Neural progenitor cell (in vitro differentiated cells): ENCODE measurements around the gene PLD2. TPM values are rescaled to one million over a fixed set of nuclear protein-coding genes. Genes with fewer than 3 reads are reported as not detected.

Experiments
- DNase-seq: peaks from one replicate; pipeline ENCODE4 v3.0.0-alpha.2; 2016; ENCODE audit warnings: low spot score
- H2AFZ ChIP-seq: fragments of 200-600 bp; sonication (generic); replicated peaks from 2 replicates; pipeline ENCODE4 v1.6.1; 2016; ENCODE audit warnings: antibody characterized with exemption
- H3F3A ChIP-seq: fragments of 200-600 bp; sonication (generic); 2 replicates; pipeline ENCODE4 v1.6.1; 2016; ENCODE audit warnings: antibody characterized with exemption, low read depth
- H3K27ac ChIP-seq: fragments of 200-600 bp; sonication (generic); 2 replicates; pipeline ENCODE4 v1.5.1; 2016; ENCODE audit warnings: mild to moderate bottlenecking
- H3K27me3 ChIP-seq: fragments of 200-600 bp; sonication (generic); 2 replicates; pipeline ENCODE4 v1.6.1; 2016; ENCODE audit warnings: mild to moderate bottlenecking, moderate library complexity
- H3K36me3 ChIP-seq: fragments of 200-600 bp; sonication (generic); 2 replicates; pipeline ENCODE4 v1.5.1; 2016
- H3K4me1 ChIP-seq: fragments of 200-600 bp; sonication (generic); 2 replicates; pipeline ENCODE4 v1.6.1; 2016; ENCODE audit warnings: mixed run types
- H3K4me2 ChIP-seq: fragments of 200-600 bp; sonication (generic); 2 replicates; pipeline ENCODE4 v1.6.1; 2016
- H3K4me3 ChIP-seq: fragments of 200-600 bp; sonication (generic); 2 replicates; pipeline ENCODE4 v1.5.1; 2016
- H3K79me2 ChIP-seq: fragments of 200-600 bp; sonication (generic); 2 replicates; pipeline ENCODE4 v1.6.1; 2016; ENCODE audit warnings: low read depth
- H3K9ac ChIP-seq: fragments of 200-600 bp; sonication (generic); 2 replicates; pipeline ENCODE4 v1.6.1; 2016
- H3K9me3 ChIP-seq: fragments of 200-600 bp; sonication (generic); 2 replicates; pipeline ENCODE4 v1.5.1; 2016; ENCODE audit warnings: low read depth
- H4K20me1 ChIP-seq: fragments of 200-600 bp; sonication (generic); 2 replicates; pipeline ENCODE4 v1.6.1; 2016; ENCODE audit warnings: low read depth
- H3K27ac Mint-ChIP-seq: 3 replicates; pipeline ENCODE4 v1.8.0; 2021; ENCODE audit warnings: mixed read lengths
- H3K27me3 Mint-ChIP-seq: 2 replicates; pipeline ENCODE4 v1.8.0; 2022; ENCODE audit warnings: low read depth, mild to moderate bottlenecking, inconsistent platforms, moderate library complexity, mixed read lengths; ENCODE audit not compliant: insufficient read depth
- H3K36me3 Mint-ChIP-seq: 3 replicates; pipeline ENCODE4 v1.8.0; 2021; ENCODE audit warnings: mixed read lengths
- H3K4me1 Mint-ChIP-seq: 3 replicates; pipeline ENCODE4 v1.8.0; 2021; ENCODE audit warnings: mixed read lengths
- H3K4me3 Mint-ChIP-seq: 3 replicates; pipeline ENCODE4 v1.8.0; 2021; ENCODE audit warnings: mild to moderate bottlenecking, moderate library complexity, mixed read lengths
- H3K9me3 Mint-ChIP-seq: 3 replicates; pipeline ENCODE4 v1.8.0; 2020; ENCODE audit warnings: mixed read lengths
- CTCF ChIP-seq: fragments of 200-600 bp; sonication (generic); IDR thresholded peaks from 2 replicates; pipeline ENCODE4 v1.5.1; 2017; ENCODE audit warnings: antibody characterized with exemption, mild to moderate bottlenecking
- EZH2 ChIP-seq: fragments of 200-600 bp; sonication (generic); IDR thresholded peaks from 2 replicates; pipeline ENCODE4 v1.6.1; 2017; ENCODE audit warnings: antibody characterized with exemption, mild to moderate bottlenecking, moderate library complexity
- EZH2phosphoT487 ChIP-seq: fragments of 200-600 bp; sonication (generic); IDR thresholded peaks from 2 replicates; pipeline ENCODE4 v1.6.1; 2017; ENCODE audit warnings: antibody characterized with exemption
- total RNA-seq: library from RNA; depleted of rRNA; stranded (reverse); fragments of >200 nt; gene quantifications from 2 replicates; pipeline ENCODE4 v1.2.3, GENCODE V29; 2015; ENCODE audit warnings: low replicate concordance

The PLD2 gene
- total RNA-seq, 1 donor from 2014 or later, result 23.8 TPM

- TF ChIP-seq EZH2phosphoT487 (no peak), CTCF (no peak), EZH2 (no peak)
- DNase-seq, result no peak
- no peak overlapping the region for H3K9ac ChIP-seq
Observed at GRCh38 chr17:4858882-4859260, 51.9 kb downstream of the PLD2 start.

GRCh38 chr17:4859816-4860625 is 53.1 kb downstream of the PLD2 start:
- no peak for TF ChIP-seq EZH2
- no peak for TF ChIP-seq CTCF
- TF ChIP-seq EZH2phosphoT487, result no peak
- no peak overlapping the region for H3K4me3 Mint-ChIP-seq
- H3K4me3 ChIP-seq, result no peak overlapping the region
- peak overlapping the region; percentile 30 for H3K4me2 ChIP-seq
- peaks cover 31% of the 10 kb centered on the region for H3K4me1 ChIP-seq
- H3K27ac Mint-ChIP-seq, result peak overlapping the region; percentile 78
- H3K9me3 Mint-ChIP-seq, result no peaks in the 10 kb centered on the region
- no peaks in the 10 kb centered on the region for H3K9me3 ChIP-seq
- H3K36me3 Mint-ChIP-seq, result peaks cover 10% of the 10 kb centered on the region
- H3K27me3 Mint-ChIP-seq, result peaks cover 2% of the 10 kb centered on the region
- peak overlapping the region; percentile 53 for H3K27ac ChIP-seq
- H3K36me3 ChIP-seq, result no peaks in the 10 kb centered on the region
- H3K79me2 ChIP-seq, result peaks cover 22% of the 10 kb centered on the region
- DNase-seq, result no peak
- peaks cover 34% of the 10 kb centered on the region for H3K4me1 Mint-ChIP-seq
- H3K27me3 ChIP-seq, result no peaks in the 10 kb centered on the region
- H4K20me1 ChIP-seq, result no peaks in the 10 kb centered on the region
- no peak overlapping the region for H2AFZ ChIP-seq
- H3K9ac ChIP-seq, result no peak overlapping the region
- peaks cover 22% of the 10 kb centered on the region for H3F3A ChIP-seq

More at GRCh38 chr17:4858882-4859260, 51.9 kb downstream of the PLD2 start:
- no peaks in the 10 kb centered on the region for H4K20me1 ChIP-seq
- peaks cover 22% of the 10 kb centered on the region for H3K79me2 ChIP-seq
- H3K9me3 ChIP-seq, result no peaks in the 10 kb centered on the region
- Mint-ChIP-seq H3K27me3 (peaks cover 2% of the 10 kb centered on the region), H3K4me1 (peaks cover 41% of the 10 kb centered on the region), H3K27ac (no peak overlapping the region), H3K9me3 (no peaks in the 10 kb centered on the region), H3K36me3 (peaks cover 16% of the 10 kb centered on the region), H3K4me3 (peak overlapping the region; percentile 24)
- peaks cover 22% of the 10 kb centered on the region for H3F3A ChIP-seq
- H2AFZ ChIP-seq, result no peak overlapping the region
- H3K4me1 ChIP-seq, result peaks cover 38% of the 10 kb centered on the region
- H3K4me2 ChIP-seq, result peak overlapping the region; percentile 67
- no peaks in the 10 kb centered on the region for H3K27me3 ChIP-seq
- no peak overlapping the region for H3K4me3 ChIP-seq
- H3K36me3 ChIP-seq, result no peaks in the 10 kb centered on the region
- H3K27ac ChIP-seq, result peak overlapping the region; percentile 77

GRCh38 chr17:4860651-4861050 is 53.7 kb downstream of the PLD2 start:
- no peak for TF ChIP-seq CTCF
- TF ChIP-seq EZH2phosphoT487, result no peak
- no peak for TF ChIP-seq EZH2
- H3K4me3 ChIP-seq, result no peak overlapping the region
- H3K27me3 ChIP-seq, result no peaks in the 10 kb centered on the region
- peak overlapping the region; percentile 78 for H3K27ac Mint-ChIP-seq
- H3K9ac ChIP-seq, result no peak overlapping the region
- peak overlapping the region; percentile 53 for H3K27ac ChIP-seq
- DNase-seq, result no peak
- no peaks in the 10 kb centered on the region for H3K9me3 ChIP-seq
- H3K79me2 ChIP-seq, result peaks cover 22% of the 10 kb centered on the region
- H3K36me3 Mint-ChIP-seq, result peaks cover 10% of the 10 kb centered on the region
- no peak overlapping the region for H3K4me2 ChIP-seq
- H3F3A ChIP-seq, result peaks cover 22% of the 10 kb centered on the region
- H3K4me1 ChIP-seq, result peaks cover 31% of the 10 kb centered on the region
- peaks cover 2% of the 10 kb centered on the region for H3K27me3 Mint-ChIP-seq
- no peaks in the 10 kb centered on the region for H3K36me3 ChIP-seq
- H3K4me1 Mint-ChIP-seq, result peaks cover 34% of the 10 kb centered on the region
- no peak overlapping the region for H2AFZ ChIP-seq
- H3K4me3 Mint-ChIP-seq, result no peak overlapping the region
- H3K9me3 Mint-ChIP-seq, result no peaks in the 10 kb centered on the region
- H4K20me1 ChIP-seq, result no peaks in the 10 kb centered on the region
